HepG2 (cell line): ENCODE data around the gene ENDOU. TPM values are rescaled to one million over a fixed set of nuclear protein-coding genes. Genes with fewer than 3 reads are reported as not detected.

Experiments used
- ATM ChIP-seq: fragments of 450-650 bp; IDR thresholded peaks from 2 replicates; pipeline ENCODE4 v1.7.1; 2017; ENCODE audit warnings: mild to moderate bottlenecking, borderline replicate concordance
- CHD2 ChIP-seq: IDR thresholded peaks from 2 replicates; pipeline ENCODE4 v1.6.1; 2011; ENCODE audit warnings: low read depth, low read length, improper control_type of control experiment
- JARID2 ChIP-seq: sonication (generic); formaldehyde crosslinking; IDR thresholded peaks from 2 replicates; pipeline ENCODE4 v1.8.1; 2023; ENCODE audit warnings: missing genetic modification reagents, inconsistent platforms; ENCODE audit not compliant: insufficient replicate concordance
- MAX ChIP-seq: IDR thresholded peaks from 2 replicates; pipeline ENCODE4 v1.6.1; 2012; ENCODE audit warnings: inconsistent platforms
- MED1 ChIP-seq: sonication (generic); formaldehyde crosslinking; IDR thresholded peaks from 2 replicates; pipeline ENCODE4 v1.4.0; 2020; ENCODE audit warnings: missing genetic modification reagents
- MZF1 ChIP-seq: sonication (generic); formaldehyde crosslinking; IDR thresholded peaks from 2 replicates; pipeline ENCODE4 v1.8.1; 2023; ENCODE audit warnings: mild to moderate bottlenecking, missing genetic modification reagents, borderline replicate concordance
- NFE2L1 ChIP-seq: sonication (generic); formaldehyde crosslinking; IDR thresholded peaks from 2 replicates; pipeline ENCODE4 v1.4.0; 2020; ENCODE audit warnings: missing genetic modification reagents, mild to moderate bottlenecking, borderline replicate concordance
- REL ChIP-seq: sonication (generic); formaldehyde crosslinking; conservative IDR thresholded peaks from 2 replicates; pipeline ENCODE4 v1.8.0; 2022; ENCODE audit warnings: mild to moderate bottlenecking, missing genetic modification reagents, moderate library complexity
- SETDB1 ChIP-seq: sonication (generic); formaldehyde crosslinking; IDR thresholded peaks from 2 replicates; pipeline ENCODE4 v1.5.1; 2020; ENCODE audit warnings: missing genetic modification reagents, mild to moderate bottlenecking, borderline replicate concordance
- SMARCE1 ChIP-seq: fragments of 450-650 bp; IDR thresholded peaks from 2 replicates; pipeline ENCODE4 v1.6.1; 2017; ENCODE audit warnings: borderline replicate concordance
- SMC3 ChIP-seq: IDR thresholded peaks from 2 replicates; pipeline ENCODE4 v1.6.1; 2011; ENCODE audit warnings: low read length, improper control_type of control experiment
- TEAD2 ChIP-seq: sonication (generic); formaldehyde crosslinking; IDR thresholded peaks from 2 replicates; pipeline ENCODE4 v1.9.0; 2021; ENCODE audit warnings: missing genetic modification reagents
- ZBTB3 ChIP-seq: sonication (generic); formaldehyde crosslinking; IDR thresholded peaks from 2 replicates; pipeline ENCODE4 v1.4.0; 2020; ENCODE audit warnings: low read depth, mild to moderate bottlenecking, moderate library complexity, missing genetic modification reagents, borderline replicate concordance
- ZBTB8A ChIP-seq: sonication (generic); formaldehyde crosslinking; IDR thresholded peaks from 2 replicates; pipeline ENCODE4 v1.4.0; 2020; ENCODE audit warnings: mild to moderate bottlenecking, low read depth, missing genetic modification reagents, borderline replicate concordance
- ZMAT3 ChIP-seq: sonication (generic); formaldehyde crosslinking; conservative IDR thresholded peaks from 2 replicates; pipeline ENCODE4 v1.7.0; 2021; ENCODE audit warnings: missing genetic modification reagents
- ZNF143 ChIP-seq: sonication (generic); formaldehyde crosslinking; IDR thresholded peaks from 2 replicates; pipeline ENCODE4 v1.4.0; 2020; ENCODE audit warnings: missing genetic modification reagents
- ZNF468 ChIP-seq: sonication (generic); formaldehyde crosslinking; IDR thresholded peaks from 2 replicates; pipeline ENCODE4 v1.8.0; 2022; ENCODE audit warnings: mild to moderate bottlenecking, moderate library complexity, missing genetic modification reagents
- ZNF547 ChIP-seq: sonication (generic); formaldehyde crosslinking; IDR thresholded peaks from 2 replicates; pipeline ENCODE4 v1.5.1; 2020; ENCODE audit warnings: mild to moderate bottlenecking, missing genetic modification reagents
- ZNF607 ChIP-seq: sonication (generic); formaldehyde crosslinking; IDR thresholded peaks from 2 replicates; pipeline ENCODE4 v1.5.1; 2020; ENCODE audit warnings: missing genetic modification reagents, mild to moderate bottlenecking, borderline replicate concordance
- ZNF790 ChIP-seq: sonication (generic); formaldehyde crosslinking; IDR thresholded peaks from 2 replicates; pipeline ENCODE4 v1.8.0; 2022; ENCODE audit warnings: missing genetic modification reagents, mild to moderate bottlenecking, borderline replicate concordance
- ZNF800 ChIP-seq: sonication (generic); formaldehyde crosslinking; IDR thresholded peaks from 2 replicates; pipeline ENCODE4 v1.4.0; 2020; ENCODE audit warnings: missing genetic modification reagents
- polyA plus RNA-seq, 8 experiments: library from polyadenylated mRNA; depleted of rRNA in 3 of 8; stranded (reverse) in 7 of 8; unstranded in 1 of 8; fragments of >200 nt; fragmentation: Illumina TruSeq in 4 of 8; extraction: Trizol in 4 of 8; gene quantifications; 2 replicates each; pipeline versions ENCODE4 v1.2.1 to v1.2.3, GENCODE V29; 2011 to 2016; ENCODE audit warnings: low read depth in 4 of 8, missing spikeins in 1 of 8, mixed read lengths in 1 of 8; ENCODE audit not compliant: insufficient read depth in 1 of 8
- total RNA-seq, 5 experiments: library from RNA; depleted of rRNA; stranded (reverse); fragments of >200 nt; fragmentation: Illumina TruSeq; extraction: Trizol; gene quantifications; 2 replicates each; pipeline ENCODE4 v1.2.3, GENCODE V29; 2016; ENCODE audit warnings: low read depth in 1 of 5
- TF ChIP-seq, protein P1 (sequence below): fragments of 450-650 bp; IDR thresholded peaks from 2 replicates; pipeline ENCODE4 v1.6.1; 2017; ENCODE audit warnings: mild to moderate bottlenecking
- TF ChIP-seq, protein P2 (sequence below): sonication (generic); formaldehyde crosslinking; IDR thresholded peaks from 2 replicates; pipeline ENCODE4 v1.8.0; 2022; ENCODE audit warnings: missing genetic modification reagents, low read depth, mild to moderate bottlenecking, borderline replicate concordance
- TF ChIP-seq, protein P3 (sequence below): IDR thresholded peaks from 2 replicates; pipeline ENCODE4 v1.6.1; 2016; ENCODE audit warnings: missing compliant biosample characterization, missing genetic modification reagents, borderline replicate concordance

ENDOU gene
- total and polyA plus RNA-seq, 2 of the 13 experiments (the other 11 are each of a cell fraction or from before 2014, with no cell fraction given), result not detected

GRCh38 chr12:47705566-47706425 lies 19.5 kb downstream of the ENDOU start, which contains the start of gene RPAP3 (continued):
- no peak for TF ChIP-seq REL (CRISPR knock-in tag)
- TF ChIP-seq ZNF468 (CRISPR knock-in tag), result no peak
- TF ChIP-seq ZBTB3 (CRISPR knock-in tag), result no peak
- no peak for TF ChIP-seq ZBTB8A (CRISPR knock-in tag)
- TF ChIP-seq, protein P1, sequence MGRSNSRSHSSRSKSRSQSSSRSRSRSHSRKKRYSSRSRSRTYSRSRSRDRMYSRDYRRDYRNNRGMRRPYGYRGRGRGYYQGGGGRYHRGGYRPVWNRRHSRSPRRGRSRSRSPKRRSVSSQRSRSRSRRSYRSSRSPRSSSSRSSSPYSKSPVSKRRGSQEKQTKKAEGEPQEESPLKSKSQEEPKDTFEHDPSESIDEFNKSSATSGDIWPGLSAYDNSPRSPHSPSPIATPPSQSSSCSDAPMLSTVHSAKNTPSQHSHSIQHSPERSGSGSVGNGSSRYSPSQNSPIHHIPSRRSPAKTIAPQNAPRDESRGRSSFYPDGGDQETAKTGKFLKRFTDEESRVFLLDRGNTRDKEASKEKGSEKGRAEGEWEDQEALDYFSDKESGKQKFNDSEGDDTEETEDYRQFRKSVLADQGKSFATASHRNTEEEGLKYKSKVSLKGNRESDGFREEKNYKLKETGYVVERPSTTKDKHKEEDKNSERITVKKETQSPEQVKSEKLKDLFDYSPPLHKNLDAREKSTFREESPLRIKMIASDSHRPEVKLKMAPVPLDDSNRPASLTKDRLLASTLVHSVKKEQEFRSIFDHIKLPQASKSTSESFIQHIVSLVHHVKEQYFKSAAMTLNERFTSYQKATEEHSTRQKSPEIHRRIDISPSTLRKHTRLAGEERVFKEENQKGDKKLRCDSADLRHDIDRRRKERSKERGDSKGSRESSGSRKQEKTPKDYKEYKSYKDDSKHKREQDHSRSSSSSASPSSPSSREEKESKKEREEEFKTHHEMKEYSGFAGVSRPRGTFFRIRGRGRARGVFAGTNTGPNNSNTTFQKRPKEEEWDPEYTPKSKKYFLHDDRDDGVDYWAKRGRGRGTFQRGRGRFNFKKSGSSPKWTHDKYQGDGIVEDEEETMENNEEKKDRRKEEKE, result no peak
- no peak for TF ChIP-seq JARID2 (CRISPR knock-in tag)
- peak; percentile 75 for TF ChIP-seq ZNF607
- no peak for TF ChIP-seq TEAD2 (CRISPR knock-in tag)
- TF ChIP-seq ZNF143 (CRISPR knock-in tag), result peak; percentile 87
- TF ChIP-seq ZNF800 (CRISPR knock-in tag), result no peak
- TF ChIP-seq MED1, result no peak
- TF ChIP-seq SMC3, result no peak
- TF ChIP-seq SMARCE1, result no peak
- TF ChIP-seq SETDB1 (CRISPR knock-in tag), result no peak
- TF ChIP-seq CHD2, result peak; percentile 26; the same call in 1 of the 2 replicates
- TF ChIP-seq ATM, result no peak
- no peak for TF ChIP-seq NFE2L1 (CRISPR knock-in tag)
- TF ChIP-seq, protein P2, sequence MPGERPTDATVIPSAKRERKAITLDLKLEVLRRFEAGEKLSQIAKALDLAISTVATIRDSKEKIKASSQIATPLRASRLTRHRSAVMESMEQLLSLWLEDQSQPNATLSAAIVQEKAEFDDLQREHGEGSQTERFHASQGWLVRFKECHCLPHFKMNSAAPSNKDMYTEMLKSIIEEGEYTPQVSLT, result no peak
- TF ChIP-seq ZNF547, result no peak
- TF ChIP-seq ZMAT3, result no peak
- TF ChIP-seq MAX, result peak; percentile 65
- no peak for TF ChIP-seq MZF1
- TF ChIP-seq ZNF790 (CRISPR knock-in tag), result peak; percentile 46; the same call in 1 of the 2 replicates
- TF ChIP-seq, protein P3, sequence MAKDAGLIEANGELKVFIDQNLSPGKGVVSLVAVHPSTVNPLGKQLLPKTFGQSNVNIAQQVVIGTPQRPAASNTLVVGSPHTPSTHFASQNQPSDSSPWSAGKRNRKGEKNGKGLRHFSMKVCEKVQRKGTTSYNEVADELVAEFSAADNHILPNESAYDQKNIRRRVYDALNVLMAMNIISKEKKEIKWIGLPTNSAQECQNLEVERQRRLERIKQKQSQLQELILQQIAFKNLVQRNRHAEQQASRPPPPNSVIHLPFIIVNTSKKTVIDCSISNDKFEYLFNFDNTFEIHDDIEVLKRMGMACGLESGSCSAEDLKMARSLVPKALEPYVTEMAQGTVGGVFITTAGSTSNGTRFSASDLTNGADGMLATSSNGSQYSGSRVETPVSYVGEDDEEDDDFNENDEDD (CRISPR knock-in tag), result peak; percentile 77; the same call in 1 of the 2 replicates
